Brain pericyte (primary cell): Measurements from ENCODE around the gene SLC27A4.

ENCODE experiments used
- DNase-seq: peaks from one replicate; pipeline ENCODE4 v3.0.0-alpha.2; 2012; ENCODE audit warnings: low read depth, low spot score

SLC27A4 gene

GRCh38 chr9:128339761-128340690 lies at the start of gene SLC27A4:
Gene SLC27A4, plus strand, starts transcription at chr9:128340527. Its CDS starts 2,606 bp downstream, at chr9:128343133.
- DNase-seq: no peak

- DNase-seq: no peak
These were observed 48.3 kb upstream of the SLC27A4 start for GRCh38 chr9:128292009-128292408.

DNA sequence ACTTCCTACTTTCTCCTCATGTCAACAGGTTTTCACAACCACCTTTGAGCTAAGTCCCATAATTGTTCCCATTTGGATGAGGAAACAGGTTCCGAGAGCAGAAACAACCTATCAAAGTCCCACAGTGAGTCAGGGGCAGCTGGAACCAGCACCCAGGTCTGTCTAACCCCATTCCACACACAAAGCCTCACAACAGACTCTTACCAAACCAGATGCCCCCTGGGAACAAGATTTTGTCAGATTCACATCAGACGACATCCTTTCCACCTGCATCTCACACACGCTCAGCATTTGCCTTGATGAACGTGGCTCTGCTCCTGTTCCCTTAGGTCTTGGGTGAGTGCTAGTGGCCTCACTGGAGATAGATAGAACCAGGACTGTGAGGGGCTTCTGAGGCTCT lies 47.2 kb upstream of the SLC27A4 start:
- DNase-seq: no peak

DNA sequence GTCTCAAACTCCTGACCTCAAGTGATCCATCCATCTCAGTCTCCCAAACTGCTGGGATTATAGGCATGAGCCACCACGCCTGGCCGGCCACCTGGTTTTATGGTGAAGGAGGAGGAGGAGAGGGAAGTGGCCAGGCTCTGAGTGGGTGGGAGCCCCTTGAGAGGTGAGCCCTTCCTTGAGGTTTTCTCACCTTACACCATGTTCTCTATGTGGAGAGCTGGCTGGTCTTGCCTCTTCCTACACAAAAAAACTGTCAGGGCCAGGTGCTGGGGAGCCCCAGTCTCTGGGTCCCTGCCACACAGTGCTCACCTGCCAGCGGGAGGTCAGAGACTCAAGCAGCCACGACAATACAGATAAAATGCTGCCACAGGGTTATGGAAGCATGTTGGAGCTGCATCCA lies 46.2 kb upstream of the SLC27A4 start:
- DNase-seq: no peak

GRCh38 chr9:128296340-128297220 lies 43.7 kb upstream of the SLC27A4 start:
- DNase-seq: no peak

- DNase-seq: no peak
These were observed 43.0 kb upstream of the SLC27A4 start for GRCh38 chr9:128297221-128297773.

DNA sequence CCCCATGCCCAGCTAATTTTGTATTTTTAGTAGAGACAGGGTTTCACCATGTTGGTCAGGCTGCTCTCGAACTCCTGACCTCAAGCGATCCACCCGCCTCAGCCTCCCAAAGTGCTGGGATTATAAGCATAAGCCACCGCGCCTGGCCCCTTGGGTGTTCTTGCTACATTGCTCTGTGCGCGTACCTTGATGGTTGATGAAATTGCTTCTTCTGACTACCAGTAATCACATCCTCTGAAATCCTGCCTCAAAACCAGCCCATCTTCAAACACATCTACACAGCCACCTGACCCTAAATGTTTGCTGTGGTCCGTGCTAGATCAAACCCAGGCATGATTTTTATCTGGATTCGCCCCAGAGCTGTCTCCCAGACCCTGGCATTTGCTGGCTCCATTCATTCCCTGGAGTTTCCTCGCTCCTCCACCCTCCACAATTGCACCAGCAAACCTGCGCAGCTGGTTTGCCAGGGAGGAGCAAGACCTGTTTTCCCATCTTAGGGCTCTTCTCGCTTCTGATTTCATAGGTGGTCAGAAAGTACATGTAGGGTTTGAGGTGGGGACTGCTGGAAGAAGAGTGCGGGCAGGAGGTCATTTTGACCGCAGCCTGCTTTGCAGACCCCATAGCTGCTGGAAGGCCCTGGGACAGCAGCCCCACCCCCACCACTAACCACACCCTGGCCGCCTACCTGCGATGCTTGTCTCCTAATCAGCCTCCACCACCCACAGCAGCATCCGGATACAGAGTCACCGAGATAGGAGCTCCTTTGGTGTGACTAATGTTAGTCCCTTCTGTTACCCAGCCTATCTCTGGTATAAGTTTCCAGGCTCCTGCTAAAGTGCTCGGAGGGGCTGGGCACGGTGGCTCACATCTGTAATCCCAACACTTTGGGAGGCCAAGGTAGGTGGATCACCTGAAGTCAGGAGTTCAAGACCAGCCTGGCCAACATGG lies 41.5 kb upstream of the SLC27A4 start:
- DNase-seq: no peak

DNA sequence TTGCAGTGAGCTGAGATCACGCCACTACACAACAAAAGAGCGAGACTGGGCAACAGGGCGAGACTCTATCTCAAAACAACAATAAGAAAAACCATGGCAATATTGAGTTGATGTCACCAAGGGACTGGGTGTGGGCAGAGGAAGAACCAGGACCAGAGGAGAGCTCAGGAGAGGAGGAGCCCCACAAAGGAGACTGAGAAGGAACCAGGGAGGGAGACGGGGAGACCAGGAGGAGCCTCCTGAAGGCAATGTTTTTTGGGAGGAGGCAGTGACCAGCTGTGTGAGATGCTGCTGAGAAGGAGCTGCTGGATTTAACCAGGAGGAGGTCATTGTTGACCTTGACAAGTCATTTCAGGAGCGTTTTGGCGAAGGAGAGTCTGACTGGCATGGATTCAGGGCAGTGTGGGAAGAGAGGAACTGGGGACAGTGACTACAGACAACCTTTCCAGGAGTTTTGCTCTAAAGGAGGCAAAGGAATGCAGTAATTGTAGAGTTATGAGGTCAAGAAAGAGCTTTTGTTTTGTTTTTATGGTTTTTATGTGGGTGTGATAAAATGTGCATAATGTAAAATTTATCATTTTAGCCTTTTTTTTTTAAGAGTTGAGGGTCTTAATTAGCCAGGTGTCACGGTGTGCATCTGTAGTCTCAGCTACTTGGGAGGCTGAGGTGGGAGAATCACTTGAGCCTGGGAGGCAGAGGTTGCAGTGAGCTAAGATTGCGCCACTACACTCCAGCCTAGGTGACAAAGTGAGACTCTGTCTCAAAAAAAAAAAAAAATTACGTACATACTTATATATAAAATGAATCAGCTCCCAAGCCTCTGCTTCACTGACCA lies 36.0 kb upstream of the SLC27A4 start:
- DNase-seq: no peak

DNA sequence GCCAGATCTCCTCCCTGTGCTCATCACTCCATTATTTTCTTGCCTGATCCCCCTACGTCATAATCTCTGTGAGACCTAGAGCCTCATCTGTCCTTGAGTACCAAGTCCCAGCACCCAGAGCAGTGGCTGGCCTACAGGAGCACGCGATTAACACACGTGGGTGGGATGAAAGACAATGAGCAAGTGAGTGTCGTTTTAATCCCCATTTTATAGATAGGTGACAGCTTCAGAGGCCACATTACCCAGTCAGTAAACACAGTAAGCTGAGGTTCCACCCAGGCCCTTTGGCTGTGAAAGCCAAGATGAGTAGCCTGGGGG lies 35.4 kb upstream of the SLC27A4 start:
- DNase-seq: no peak

- DNase-seq: no peak
These were observed 30.8 kb upstream of the SLC27A4 start for GRCh38 chr9:128309551-128309950.

- no peak for DNase-seq
These were observed 29.9 kb upstream of the SLC27A4 start for GRCh38 chr9:128310461-128310860.

- no peak for DNase-seq
These were observed 25.6 kb upstream of the SLC27A4 start for GRCh38 chr9:128314697-128315096.

DNA sequence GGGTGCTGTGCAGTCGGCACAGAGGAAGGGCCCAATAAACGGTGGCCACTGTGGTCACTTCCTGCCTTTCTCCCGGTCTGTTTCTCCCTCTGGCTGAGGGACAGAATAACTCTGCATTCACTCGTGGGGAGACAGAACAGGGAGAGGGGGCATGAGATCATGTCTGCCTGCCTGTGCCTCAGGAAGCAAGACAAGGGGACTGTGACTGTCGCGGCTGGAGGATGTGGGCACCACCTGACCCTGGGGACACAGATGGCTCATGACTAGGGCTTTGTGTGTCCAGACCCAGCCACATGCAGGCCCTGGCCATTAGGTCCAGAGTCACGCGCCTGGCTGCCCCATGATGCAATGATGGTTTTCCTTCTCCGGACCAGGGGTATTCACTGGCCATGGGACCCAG lies 23.9 kb upstream of the SLC27A4 start:
- no peak for DNase-seq

DNA sequence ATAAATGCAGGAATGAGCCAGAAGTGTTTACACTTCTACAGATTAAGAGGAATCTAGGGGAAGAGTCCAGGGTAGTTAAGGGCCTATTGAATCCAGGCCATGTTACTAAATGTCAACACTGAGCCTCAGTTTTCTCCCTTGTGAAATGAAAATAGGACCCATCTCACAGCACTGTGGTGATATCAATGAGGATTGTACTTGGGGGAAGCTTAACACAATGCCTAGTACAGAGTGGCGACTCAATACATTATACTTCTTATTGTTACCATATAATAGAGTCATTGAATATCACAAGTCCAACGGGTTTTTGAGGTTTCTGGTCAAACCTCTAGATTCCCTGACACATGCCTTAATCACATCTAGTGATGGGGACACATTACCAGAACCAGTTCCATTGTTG lies 22.7 kb upstream of the SLC27A4 start:
- DNase-seq: no peak

DNA sequence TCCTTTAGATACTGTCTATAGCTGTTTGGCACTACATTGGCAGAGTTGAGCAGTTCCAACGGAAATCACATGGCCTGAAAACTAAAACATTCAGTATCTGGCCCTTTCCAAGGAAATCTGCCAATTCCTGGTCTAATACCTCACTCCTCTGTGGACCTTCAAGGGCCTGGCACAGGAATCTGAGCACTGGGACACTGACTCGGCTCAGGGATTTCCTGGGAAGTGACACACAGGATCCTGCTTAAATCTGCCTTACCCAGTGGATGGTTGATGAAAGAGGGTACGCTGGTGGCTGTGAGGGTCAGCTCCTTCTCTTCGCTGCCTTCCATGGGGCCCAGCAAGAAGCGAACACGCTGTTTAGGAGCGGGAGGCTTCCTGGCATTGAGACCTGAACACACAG lies 19.0 kb upstream of the SLC27A4 start:
- no peak for DNase-seq

DNA sequence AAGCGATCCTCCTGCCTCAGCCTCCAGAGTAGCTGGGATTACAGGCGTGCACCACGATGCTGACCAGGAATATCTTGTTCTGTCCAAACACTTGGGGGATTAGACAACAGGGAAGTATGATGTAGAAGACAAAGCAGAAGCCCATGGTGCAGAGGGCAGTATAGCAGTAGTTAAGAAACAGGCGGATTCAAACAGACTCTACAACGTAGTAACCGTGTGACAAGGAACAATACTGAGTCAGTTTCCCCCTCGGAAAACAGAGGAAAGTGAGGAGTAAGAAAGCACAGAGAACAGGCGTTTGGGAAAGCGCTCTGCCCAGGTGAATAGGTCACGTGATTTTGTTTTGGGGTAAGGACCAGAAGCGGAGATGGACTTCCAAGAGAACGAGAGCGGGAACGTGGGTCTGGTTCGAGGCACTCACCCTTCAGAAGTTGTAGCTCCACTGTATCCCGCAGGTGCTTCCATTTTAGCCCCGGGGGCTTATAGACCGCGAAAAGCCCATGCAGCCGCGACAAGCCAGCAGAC lies 18.4 kb upstream of the SLC27A4 start:
- no peak for DNase-seq

DNA sequence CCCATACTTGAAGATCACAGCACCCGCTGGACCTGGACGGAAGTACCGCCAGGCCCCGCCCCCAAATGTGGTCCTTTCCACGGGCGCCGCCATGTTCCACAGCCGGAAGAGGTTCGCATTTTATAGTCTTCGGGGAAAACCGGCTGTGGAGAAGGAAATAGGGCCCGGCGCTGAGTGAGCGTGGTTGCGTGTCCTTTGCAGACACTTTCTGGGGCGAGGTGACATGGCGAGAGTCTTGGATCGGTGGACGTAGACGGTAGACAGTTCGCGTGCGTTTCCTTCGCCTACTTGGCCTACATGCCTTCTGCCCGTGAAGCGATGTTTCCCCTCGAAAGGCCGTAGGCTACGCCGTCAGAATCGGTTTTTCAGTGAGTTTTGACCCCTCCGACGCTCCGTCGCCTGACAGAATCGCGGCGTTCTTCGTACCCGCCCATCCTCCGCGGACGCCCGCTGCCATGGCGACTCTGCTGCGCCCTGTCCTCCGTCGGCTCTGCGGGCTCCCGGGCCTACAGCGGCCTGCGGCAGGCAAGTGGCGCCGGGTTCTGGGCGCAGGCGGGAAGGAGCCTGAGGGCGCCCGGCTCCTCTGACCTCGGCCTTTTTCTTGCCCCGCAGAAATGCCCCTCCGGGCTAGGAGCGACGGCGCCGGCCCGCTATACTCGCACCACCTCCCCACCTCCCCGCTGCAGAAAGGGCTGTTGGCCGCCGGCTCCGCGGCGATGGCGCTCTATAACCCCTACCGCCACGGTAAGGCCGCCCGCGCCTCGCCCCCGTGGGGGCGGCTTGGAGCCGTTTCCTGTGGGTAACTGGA lies 17.7 kb upstream of the SLC27A4 start, which contains the start of the genes COQ4 and TRUB2:
Gene COQ4 (plus strand): TSS at position 436 of the 808 bp plus-strand sequence. CDS start 20 bp downstream, at position 456.
Gene TRUB2 (minus strand): TSS at position 44 of the 808 bp plus-strand sequence. CDS start 39 bp downstream, at position 5.
- peak; percentile 93 for DNase-seq

- no peak for DNase-seq
These were observed 17.1 kb upstream of the SLC27A4 start for GRCh38 chr9:128323212-128323730.

GRCh38 chr9:128323791-128324190 lies 16.5 kb upstream of the SLC27A4 start:
- no peak for DNase-seq
